ENCODE data around the gene DDOST.

GRCh38 chr1:20672265-20672632 lies 11.1 kb upstream of the DDOST start:
- TF ChIP-seq ZNF24 (IDR thresholded peaks at IDR 0.05) (no peak), ZNF217 (IDR thresholded peaks at IDR 0.05) (no peak), NFYB (IDR thresholded peaks at IDR 0.05; ENCODE audit: insufficient read depth, low read depth, low read length) (no peak), ZBTB40 (IDR thresholded peaks at IDR 0.05; ENCODE audit: borderline replicate concordance) (no peak), NBN (IDR thresholded peaks at IDR 0.05) (no peak), CEBPB (IDR thresholded peaks at IDR 0.05; ENCODE audit: borderline replicate concordance in 1 of 2, low read depth in 2 of 2, low read length in 2 of 2) (no peak), PRDM15 (CRISPR knock-in tag; IDR thresholded peaks at IDR 0.05) (no peak), HCFC1 (IDR thresholded peaks at IDR 0.05; ENCODE audit: low read length) (no peak), ELK1 (IDR thresholded peaks at IDR 0.05; ENCODE audit: low read depth, low read length) (no peak), POLR2A (IDR thresholded peaks at IDR 0.05; ENCODE audit: low read depth, low read length) (no peak)
